ENCODE measurements around the gene KRTAP13-4.
A peak's percentile ranks its signal among the peaks of the same experiment; 100 is the strongest.

The KRTAP13-4 gene, protein sequence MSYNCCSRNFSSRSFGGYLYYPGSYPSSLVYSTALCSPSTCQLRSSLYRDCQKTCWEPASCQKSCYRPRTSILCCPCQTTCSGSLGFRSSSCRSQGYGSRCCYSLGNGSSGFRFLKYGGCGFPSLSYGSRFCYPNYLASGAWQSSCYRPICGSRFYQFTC

DNA sequence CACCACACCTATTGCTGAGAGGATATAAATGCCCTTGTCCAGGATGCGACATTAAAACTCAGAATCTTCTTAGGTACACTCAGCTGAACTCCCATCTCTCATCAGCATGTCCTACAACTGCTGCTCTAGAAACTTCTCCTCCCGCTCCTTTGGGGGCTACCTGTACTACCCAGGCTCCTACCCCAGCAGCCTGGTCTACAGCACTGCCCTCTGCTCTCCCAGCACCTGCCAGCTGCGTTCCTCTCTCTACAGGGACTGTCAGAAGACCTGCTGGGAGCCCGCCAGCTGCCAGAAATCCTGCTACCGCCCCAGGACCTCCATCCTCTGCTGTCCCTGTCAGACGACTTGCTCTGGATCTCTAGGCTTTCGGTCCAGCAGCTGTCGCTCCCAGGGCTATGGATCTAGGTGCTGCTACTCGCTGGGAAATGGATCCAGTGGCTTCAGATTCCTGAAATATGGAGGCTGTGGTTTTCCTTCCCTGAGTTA lies at the start of gene KRTAP13-4:
Gene KRTAP13-4 (plus strand): TSS at position 51 of the 486 bp plus-strand sequence. CDS start 56 bp downstream, at position 107.
- ATAC-seq (no peak), DNase-seq (no peak)
- Mint-ChIP-seq H3K27me3 (peaks cover 6% of the 10 kb centered on the region), H3K9me3 (no peaks in the 10 kb centered on the region), H3K27ac (no peak within 1 kb of the TSS), H3K4me1 (no peaks in the 10 kb centered on the region), H3K4me3 (no peak within 1 kb of the TSS), H3K36me3 (ENCODE audit: low read depth) (no peaks in the 10 kb centered on the region)

DNA sequence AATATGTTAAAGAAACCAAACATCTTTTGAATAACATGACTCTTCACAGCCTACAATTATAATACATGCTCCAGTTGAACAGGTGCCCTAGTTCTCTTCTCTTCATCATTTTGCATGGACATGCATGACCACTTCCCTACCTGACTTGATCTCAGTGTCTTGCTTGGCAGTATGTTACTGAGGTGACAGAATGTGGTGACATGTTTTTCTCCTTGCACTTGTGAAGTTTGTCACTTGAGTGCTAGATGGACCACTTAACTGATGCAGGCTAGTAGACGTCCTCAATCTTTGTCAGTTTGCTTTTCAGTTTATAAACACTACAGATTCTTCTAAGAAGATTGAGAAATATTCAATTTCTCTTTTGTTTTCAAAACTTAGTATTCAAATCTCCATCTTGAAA lies 47.8 kb upstream of the KRTAP13-4 start:
- Mint-ChIP-seq H3K4me1 (no peaks in the 10 kb centered on the region), H3K27ac (no peak overlapping the region), H3K4me3 (no peak overlapping the region), H3K9me3 (no peaks in the 10 kb centered on the region), H3K27me3 (peaks cover 2% of the 10 kb centered on the region), H3K36me3 (ENCODE audit: low read depth) (no peaks in the 10 kb centered on the region)
- ATAC-seq (no peak), DNase-seq (no peak)

DNA sequence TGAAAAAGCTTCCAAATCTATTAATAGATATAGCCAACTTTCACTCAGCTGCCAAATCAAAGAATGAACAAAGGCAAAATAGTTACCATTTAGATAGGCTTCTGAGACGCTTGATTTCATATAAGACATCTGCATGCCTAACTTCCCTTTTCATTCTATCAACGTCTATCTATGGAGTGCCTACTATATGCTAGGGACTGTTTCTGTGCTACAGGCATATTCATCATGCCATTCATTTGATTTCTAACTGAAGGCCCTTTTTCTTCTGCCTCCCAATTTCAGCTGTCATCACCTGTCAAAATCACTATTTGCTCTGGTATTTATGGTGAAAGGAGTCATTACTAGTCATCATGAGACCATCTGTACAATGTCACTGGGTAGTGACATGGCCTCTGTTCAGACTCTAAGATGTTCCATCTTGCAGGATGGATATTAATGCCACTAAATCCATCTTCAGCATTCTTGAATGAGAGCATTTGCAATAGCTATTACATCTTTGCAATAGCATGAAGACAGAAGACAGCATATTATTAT lies 38.5 kb upstream of the KRTAP13-4 start:
- no peak overlapping the region for H3K4me3 Mint-ChIP-seq
- no peaks in the 10 kb centered on the region for H3K36me3 Mint-ChIP-seq (ENCODE audit: low read depth)
- H3K9me3 Mint-ChIP-seq, result peaks cover 4% of the 10 kb centered on the region
- no peak overlapping the region for H3K27ac Mint-ChIP-seq
- ATAC-seq (no peak), DNase-seq (no peak)
- H3K4me1 Mint-ChIP-seq, result no peaks in the 10 kb centered on the region
- H3K27me3 Mint-ChIP-seq, result no peaks in the 10 kb centered on the region

DNA sequence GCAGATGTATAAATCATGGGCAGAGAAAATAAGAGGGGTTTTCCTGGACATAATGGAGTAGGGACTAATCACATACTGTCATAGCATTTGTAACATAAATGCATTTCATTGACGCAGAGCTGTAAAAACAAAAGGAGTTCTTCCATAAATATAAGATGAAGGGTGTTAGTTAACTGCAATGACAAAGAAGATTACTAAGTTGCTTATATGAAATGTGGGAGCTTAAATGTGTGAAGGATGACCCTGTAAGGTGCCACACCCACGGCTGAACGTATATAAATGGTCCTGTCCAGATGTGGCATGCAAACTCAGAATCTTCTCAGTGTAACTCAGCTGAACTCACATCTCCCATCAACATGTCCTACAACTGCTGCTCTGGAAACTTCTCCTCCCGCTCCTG lies 34.3 kb upstream of the KRTAP13-4 start, which contains the start of gene KRTAP13-1:
Gene KRTAP13-1 (plus strand): TSS at position 301 of the 400 bp plus-strand sequence. CDS start 56 bp downstream, at position 357.
- Mint-ChIP-seq H3K27ac (no peak within 1 kb of the TSS), H3K9me3 (no peaks in the 10 kb centered on the region), H3K4me3 (no peak within 1 kb of the TSS), H3K4me1 (no peaks in the 10 kb centered on the region), H3K27me3 (peaks cover 3% of the 10 kb centered on the region), H3K36me3 (ENCODE audit: low read depth) (no peaks in the 10 kb centered on the region)
- DNase-seq (no peak), ATAC-seq (no peak)

DNA sequence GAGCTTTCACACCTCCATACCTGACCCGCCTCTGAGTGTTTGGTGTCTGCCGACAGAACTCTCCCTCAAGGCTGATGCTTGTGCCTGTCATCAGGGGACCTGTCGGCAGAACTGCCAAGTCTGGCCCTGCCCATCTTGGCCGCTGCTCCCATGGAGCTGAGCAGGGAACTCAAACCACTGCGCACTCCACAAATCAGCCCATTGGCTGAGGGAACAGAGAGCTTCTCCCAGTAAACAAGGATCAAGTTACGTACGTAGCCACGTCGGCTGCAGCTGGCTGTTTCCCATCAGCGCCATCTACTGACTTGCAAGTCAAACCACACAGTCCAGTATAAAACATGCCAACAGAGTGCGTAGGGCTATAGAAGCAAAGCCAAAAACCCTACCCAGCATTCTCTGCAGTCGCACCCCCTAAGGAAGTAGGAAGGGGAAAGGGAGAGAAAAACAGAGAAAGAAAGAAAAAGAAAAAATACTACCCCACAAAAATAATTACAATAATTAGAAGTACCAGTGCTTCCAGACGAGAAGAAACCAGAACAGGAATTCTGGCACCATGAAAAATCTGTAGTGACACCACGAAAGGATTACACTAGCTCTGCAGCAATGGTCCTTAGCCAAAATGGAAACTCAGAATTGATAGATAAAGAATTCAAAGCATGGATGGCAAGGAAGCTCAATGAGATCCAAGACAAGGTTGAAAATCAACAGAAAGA lies 21.1 kb upstream of the KRTAP13-4 start:
- ATAC-seq (peak; percentile 46), DNase-seq (peak; percentile 2)
- Mint-ChIP-seq H3K27ac (no peak overlapping the region), H3K4me3 (no peak overlapping the region), H3K9me3 (peaks cover 11% of the 10 kb centered on the region), H3K36me3 (ENCODE audit: low read depth) (no peaks in the 10 kb centered on the region), H3K27me3 (peaks cover 8% of the 10 kb centered on the region), H3K4me1 (no peaks in the 10 kb centered on the region)

DNA sequence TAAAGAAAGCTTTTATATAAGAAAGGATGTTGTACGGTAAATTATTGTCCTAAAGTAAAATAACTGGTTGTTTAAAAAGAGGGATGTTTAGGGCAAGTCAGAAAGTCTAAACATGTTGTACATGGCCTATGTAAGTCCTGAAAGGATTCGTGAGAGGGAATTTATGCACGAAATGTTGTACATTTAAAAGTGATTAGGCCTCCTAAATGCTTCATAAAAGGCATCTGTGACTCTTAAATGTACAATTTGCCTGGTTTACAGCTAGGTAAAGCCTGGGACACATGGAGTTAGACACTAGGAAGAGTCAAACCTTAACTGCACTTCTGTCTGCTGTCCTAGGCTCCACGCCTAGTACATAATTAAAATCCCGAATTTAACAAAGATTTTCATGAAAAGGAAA lies 14.0 kb upstream of the KRTAP13-4 start:
- DNase-seq, result no peak
- no peak overlapping the region for H3K4me3 Mint-ChIP-seq
- H3K9me3 Mint-ChIP-seq, result peaks cover 11% of the 10 kb centered on the region
- H3K4me1 Mint-ChIP-seq, result no peaks in the 10 kb centered on the region
- H3K27me3 Mint-ChIP-seq, result peaks cover 2% of the 10 kb centered on the region
- ATAC-seq, result no peak
- H3K27ac Mint-ChIP-seq, result no peak overlapping the region
- H3K36me3 Mint-ChIP-seq (ENCODE audit: low read depth), result no peaks in the 10 kb centered on the region

DNA sequence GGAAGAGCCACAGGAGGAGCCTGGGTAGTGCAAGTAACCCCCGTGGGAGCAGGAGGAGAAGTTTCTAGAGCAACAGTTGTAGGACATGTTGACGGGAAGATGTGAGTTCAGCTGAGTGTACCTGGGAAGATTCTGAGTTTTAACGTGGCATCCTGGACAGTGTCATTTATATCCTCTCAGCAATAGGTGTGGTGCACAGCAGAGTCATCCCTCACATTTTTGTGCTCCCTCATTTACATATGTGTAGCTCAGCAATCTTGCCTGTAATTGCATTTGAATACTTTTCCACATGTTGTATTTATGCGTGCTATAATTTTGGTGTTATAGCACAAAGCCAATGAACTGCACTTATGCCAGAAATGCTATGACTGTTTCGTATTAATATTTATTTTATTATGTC lies 4.2 kb upstream of the KRTAP13-4 start, which contains the start of gene KRTAP13-3:
Gene KRTAP13-3 (minus strand): TSS at position 101 of the 400 bp plus-strand sequence. CDS start 14 bp downstream, at position 87.
- no peak for DNase-seq
- no peak within 1 kb of the TSS for H3K27ac Mint-ChIP-seq

DNA sequence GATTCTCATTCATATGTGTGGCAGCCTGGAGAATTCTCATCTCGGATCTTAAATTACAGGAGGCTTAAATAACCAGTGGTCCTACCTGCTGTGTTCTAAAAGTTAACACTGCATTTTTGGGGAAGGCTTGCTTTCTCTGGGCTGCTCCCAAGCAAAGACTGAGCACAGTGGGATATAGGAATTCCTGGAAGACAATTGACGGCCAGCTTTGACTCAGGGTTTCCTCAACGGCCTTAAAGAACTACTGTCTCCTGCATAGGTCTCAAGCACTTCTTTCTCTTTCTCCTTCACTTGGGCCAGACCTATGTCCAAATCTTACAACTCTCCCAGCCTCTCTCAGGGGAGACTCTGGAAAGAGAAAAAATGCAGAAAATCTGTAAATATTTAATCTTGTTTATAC lies 3.3 kb upstream of the KRTAP13-4 start:
- peaks cover 1% of the 10 kb centered on the region for H3K27me3 Mint-ChIP-seq
- no peaks in the 10 kb centered on the region for H3K36me3 Mint-ChIP-seq (ENCODE audit: low read depth)
- no peak overlapping the region for H3K4me3 Mint-ChIP-seq
- H3K9me3 Mint-ChIP-seq, result no peaks in the 10 kb centered on the region
- DNase-seq (no peak), ATAC-seq (no peak)
- H3K4me1 Mint-ChIP-seq, result no peaks in the 10 kb centered on the region
- no peak overlapping the region for H3K27ac Mint-ChIP-seq

More for the DNA sequence above, 4.2 kb upstream of the KRTAP13-4 start, which contains the start of gene KRTAP13-3:
- ATAC-seq, result no peak
- Mint-ChIP-seq H3K27me3 (peaks cover 1% of the 10 kb centered on the region), H3K9me3 (no peaks in the 10 kb centered on the region), H3K4me1 (no peaks in the 10 kb centered on the region), H3K36me3 (ENCODE audit: low read depth) (no peaks in the 10 kb centered on the region), H3K4me3 (no peak within 1 kb of the TSS)

DNA sequence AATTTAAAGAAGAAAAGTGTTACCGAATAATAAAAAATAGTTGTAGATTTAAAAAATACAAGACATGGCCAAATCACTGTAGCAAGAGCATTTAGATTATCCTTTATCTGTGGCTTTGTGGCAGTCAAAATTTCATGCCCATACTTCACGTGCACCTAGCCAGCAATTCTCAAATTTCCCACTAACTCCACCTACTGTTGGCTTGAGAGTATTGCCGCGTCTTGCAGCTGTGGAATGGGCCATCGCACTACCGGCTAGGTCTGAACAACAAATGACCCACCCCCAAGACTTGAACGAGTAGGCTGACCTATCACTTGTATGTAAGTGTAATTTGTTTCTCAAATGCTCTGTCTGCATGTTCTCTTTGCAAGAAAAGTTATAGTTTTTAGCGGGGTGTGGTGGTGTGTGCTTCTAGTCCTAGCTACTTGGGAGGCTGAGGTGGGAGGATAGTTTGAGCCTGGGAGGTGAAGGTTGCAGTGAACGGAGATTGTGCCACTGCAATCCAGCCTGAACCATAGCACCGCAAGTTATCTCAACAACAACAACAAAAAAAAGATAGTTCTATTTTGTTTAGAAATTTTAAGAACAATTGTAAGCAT lies 4.1 kb downstream of the KRTAP13-4 start:
- no peak for ATAC-seq
- no peaks in the 10 kb centered on the region for H3K4me1 Mint-ChIP-seq

DNA sequence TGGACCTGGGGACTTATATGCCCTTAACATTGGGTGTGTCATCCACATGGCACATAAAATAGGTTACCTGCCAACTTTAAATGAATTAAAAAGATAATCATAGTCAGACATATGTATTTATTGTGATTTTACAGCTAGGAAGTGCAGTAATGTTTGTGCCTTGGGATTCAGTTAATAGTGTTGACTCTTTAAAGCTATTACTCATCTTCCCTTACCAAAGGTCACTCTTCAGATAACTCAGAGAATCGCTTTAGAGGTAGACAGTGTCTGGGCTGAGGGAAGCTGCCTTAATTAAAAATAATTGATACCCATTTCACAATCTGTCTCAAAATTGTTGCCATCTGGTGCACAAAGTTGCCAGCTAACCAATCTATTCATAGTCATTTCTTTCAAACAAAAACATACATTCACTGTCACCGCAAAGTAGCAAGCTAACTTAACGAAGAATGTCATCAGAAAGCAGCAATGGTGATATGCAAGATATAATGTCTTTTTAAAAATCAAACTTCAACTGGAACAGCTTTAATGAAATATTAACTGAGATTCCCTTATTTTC lies 7.1 kb downstream of the KRTAP13-4 start:
- Mint-ChIP-seq H3K9me3 (no peaks in the 10 kb centered on the region), H3K4me1 (no peaks in the 10 kb centered on the region), H3K36me3 (ENCODE audit: low read depth) (no peaks in the 10 kb centered on the region)

More for the DNA sequence above, 4.1 kb downstream of the KRTAP13-4 start:
- H3K9me3 Mint-ChIP-seq, result no peaks in the 10 kb centered on the region
- DNase-seq, result peak; percentile 4
- no peak overlapping the region for H3K27ac Mint-ChIP-seq
- no peaks in the 10 kb centered on the region for H3K36me3 Mint-ChIP-seq (ENCODE audit: low read depth)
- peaks cover 10% of the 10 kb centered on the region for H3K27me3 Mint-ChIP-seq
- H3K4me3 Mint-ChIP-seq, result no peak overlapping the region

DNA sequence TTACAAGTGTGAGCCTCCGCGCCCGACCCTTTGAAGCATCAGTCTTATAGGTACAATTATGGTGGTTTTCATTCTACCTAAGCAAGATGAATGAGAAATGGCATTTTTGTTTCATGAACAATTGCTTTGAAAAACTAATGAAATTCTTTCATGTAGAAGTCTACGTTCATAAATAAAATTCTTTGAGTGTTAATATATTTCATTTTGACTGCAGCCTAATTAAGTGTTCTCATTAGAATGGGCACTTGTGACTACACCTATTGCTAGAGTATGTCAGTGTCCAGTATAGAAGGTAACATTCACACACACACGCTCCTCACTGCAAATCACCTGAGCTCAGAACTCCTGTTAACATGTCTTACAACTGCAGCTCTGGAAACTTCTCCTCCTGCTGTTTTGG lies 10.0 kb downstream of the KRTAP13-4 start, which contains the start of gene KRTAP15-1:
Gene KRTAP15-1 (plus strand): TSS at position 301 of the 400 bp plus-strand sequence. CDS start 53 bp downstream, at position 354.
- H3K4me3 Mint-ChIP-seq, result no peak within 1 kb of the TSS

More for the DNA sequence above, 7.1 kb downstream of the KRTAP13-4 start:
- Mint-ChIP-seq H3K27me3 (peaks cover 9% of the 10 kb centered on the region), H3K4me3 (no peak overlapping the region), H3K27ac (no peak overlapping the region)
- no peak for DNase-seq
- ATAC-seq, result no peak

DNA sequence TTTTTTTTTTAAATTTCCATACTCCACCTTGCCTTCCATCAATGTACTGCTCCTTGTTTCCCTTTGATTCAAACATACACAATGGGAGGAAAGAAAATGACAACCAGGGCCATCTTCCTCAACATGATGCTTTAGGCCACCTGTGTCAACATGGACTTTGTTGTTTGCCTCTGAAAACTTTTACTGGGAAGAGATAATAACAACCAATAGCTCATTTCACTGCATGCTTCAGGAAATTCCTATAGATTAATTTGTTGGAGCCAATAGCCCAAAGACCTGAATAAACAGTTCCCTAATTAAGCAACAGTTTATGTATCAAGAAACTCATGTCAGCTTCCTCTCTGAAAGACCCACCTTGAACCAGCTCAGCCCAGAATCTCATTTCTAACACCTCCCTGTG lies 13.2 kb downstream of the KRTAP13-4 start:
- H3K9me3 Mint-ChIP-seq, result no peaks in the 10 kb centered on the region
- H3K36me3 Mint-ChIP-seq (ENCODE audit: low read depth), result no peaks in the 10 kb centered on the region
- ATAC-seq, result no peak
- DNase-seq, result no peak
- H3K27ac Mint-ChIP-seq, result no peak overlapping the region
- no peaks in the 10 kb centered on the region for H3K4me1 Mint-ChIP-seq
- no peak overlapping the region for H3K4me3 Mint-ChIP-seq
- H3K27me3 Mint-ChIP-seq, result peaks cover 3% of the 10 kb centered on the region

More for the DNA sequence above, 10.0 kb downstream of the KRTAP13-4 start, which contains the start of gene KRTAP15-1:
- ATAC-seq (no peak), DNase-seq (no peak)
- H3K36me3 Mint-ChIP-seq (ENCODE audit: low read depth), result no peaks in the 10 kb centered on the region
- H3K27me3 Mint-ChIP-seq, result peaks cover 5% of the 10 kb centered on the region
- H3K27ac Mint-ChIP-seq, result no peak within 1 kb of the TSS
- H3K9me3 Mint-ChIP-seq, result no peaks in the 10 kb centered on the region
- H3K4me1 Mint-ChIP-seq, result no peaks in the 10 kb centered on the region

DNA sequence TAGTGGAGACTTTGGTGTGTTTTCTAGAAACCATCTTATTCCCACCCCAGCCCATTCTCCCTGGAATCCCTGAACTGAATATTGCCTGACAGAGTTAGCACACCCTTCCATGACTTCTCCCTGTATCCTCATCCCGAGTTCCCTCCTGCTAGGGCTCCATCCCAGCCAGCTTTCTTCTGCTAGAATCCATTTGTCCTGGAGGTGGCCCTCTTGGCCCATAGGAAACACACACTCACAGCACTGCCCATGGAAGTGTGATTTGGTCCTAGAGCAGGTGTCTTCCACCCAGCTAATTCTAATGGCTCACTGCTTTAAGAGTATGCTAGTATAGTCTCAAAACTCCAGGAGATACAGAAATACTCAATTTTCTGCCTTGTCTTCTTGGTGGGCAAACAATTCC lies 14.2 kb downstream of the KRTAP13-4 start:
- H3K4me3 Mint-ChIP-seq, result no peak overlapping the region
- H3K9me3 Mint-ChIP-seq, result no peaks in the 10 kb centered on the region
- peaks cover 3% of the 10 kb centered on the region for H3K27me3 Mint-ChIP-seq
- H3K4me1 Mint-ChIP-seq, result no peaks in the 10 kb centered on the region
- DNase-seq, result no peak
- no peaks in the 10 kb centered on the region for H3K36me3 Mint-ChIP-seq (ENCODE audit: low read depth)
- ATAC-seq, result no peak
- no peak overlapping the region for H3K27ac Mint-ChIP-seq

DNA sequence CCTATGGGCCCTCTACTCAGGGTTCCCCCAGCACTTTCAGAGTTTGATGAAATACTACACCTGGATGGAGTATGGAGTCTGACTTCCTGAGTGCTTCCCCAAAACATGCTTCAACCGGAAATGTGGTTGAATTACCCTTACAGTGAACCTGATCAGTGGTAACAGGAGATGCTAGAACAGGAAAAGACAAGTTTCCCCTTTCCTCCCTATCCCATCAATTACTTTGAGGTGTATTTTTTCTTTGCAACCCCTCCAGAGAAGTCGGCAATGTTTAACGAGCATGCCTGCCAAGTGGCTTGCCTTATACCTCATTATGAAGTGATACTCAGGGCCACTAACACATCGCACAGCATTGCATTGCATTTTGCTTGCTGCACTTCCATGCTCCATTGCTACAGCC lies 17.0 kb downstream of the KRTAP13-4 start:
- Mint-ChIP-seq H3K4me3 (no peak overlapping the region), H3K36me3 (ENCODE audit: low read depth) (no peaks in the 10 kb centered on the region), H3K27ac (no peak overlapping the region), H3K9me3 (no peaks in the 10 kb centered on the region), H3K4me1 (no peaks in the 10 kb centered on the region), H3K27me3 (peaks cover 3% of the 10 kb centered on the region)
- DNase-seq (no peak), ATAC-seq (no peak)
